Prostate gland (tissue), 2 donors: ENCODE results near the gene CUL4A.

Experiments
- CTCF ChIP-seq, 4 experiments: fragments of 200-600 bp in 2 of 4; fragments of 450-650 bp in 2 of 4; sonication (generic) in 2 of 4; IDR thresholded peaks; 1 replicate in 3 of 4; 2 replicates in 1 of 4; pipeline ENCODE4 v1.5.1; 2016 to 2019; ENCODE audit warnings: antibody characterized with exemption in 4 of 4, mild to moderate bottlenecking in 2 of 4, moderate library complexity in 2 of 4
- POLR2A ChIP-seq: fragments of 450-650 bp; IDR thresholded peaks from one replicate; pipeline ENCODE4 v1.6.1; 2016; ENCODE audit warnings: antibody characterized with exemption, mild to moderate bottlenecking

GRCh38 chr13:113172419-113172926 lies 36.9 kb upstream of the CUL4A start:
- TF ChIP-seq CTCF (IDR thresholded peaks at IDR 0.05) (no peak), POLR2A (no peak)
